Measurements from ENCODE around the gene DPM2. TPM values are rescaled to one million over a fixed set of nuclear protein-coding genes. Genes with fewer than 3 reads are reported as not detected.

The DPM2 gene
- total RNA-seq, 1 experiment from 2014 or later = 23.3 TPM

DNA sequence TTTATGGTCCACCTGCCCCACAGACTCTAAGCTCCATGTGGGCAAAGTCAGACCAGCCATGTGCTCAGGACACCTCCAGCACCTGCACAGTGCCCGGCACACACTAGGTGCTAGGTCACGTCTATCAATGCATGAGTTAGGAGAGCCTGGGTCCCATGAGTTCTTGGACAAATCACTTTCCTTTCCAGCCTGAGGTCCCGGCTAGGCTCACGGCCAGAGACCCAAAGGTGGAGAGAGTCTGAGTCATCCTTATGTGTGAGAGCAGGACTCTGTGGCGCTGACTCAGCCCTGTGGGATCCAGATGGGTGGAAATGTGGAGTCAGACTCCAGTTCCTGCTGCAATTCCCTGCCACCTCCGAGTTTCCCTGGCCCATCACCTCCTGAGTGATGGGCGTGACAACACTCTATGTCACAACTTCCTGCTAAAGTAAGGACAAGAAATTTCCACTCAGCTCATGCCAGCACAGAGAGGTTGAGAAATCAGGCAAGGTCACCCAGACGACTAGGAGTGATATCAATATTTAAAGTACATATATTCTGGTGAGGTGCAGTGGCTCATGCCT, 18.3 kb downstream of the DPM2 start:
- Histone ChIP-seq H3K4me3 (no peak overlapping the region), H3K27me3 (no peaks in the 10 kb centered on the region), H3K9me3 (no peaks in the 10 kb centered on the region), H3K36me3 (no peaks in the 10 kb centered on the region)
- peak; percentile 99 for DNase-seq

DNA sequence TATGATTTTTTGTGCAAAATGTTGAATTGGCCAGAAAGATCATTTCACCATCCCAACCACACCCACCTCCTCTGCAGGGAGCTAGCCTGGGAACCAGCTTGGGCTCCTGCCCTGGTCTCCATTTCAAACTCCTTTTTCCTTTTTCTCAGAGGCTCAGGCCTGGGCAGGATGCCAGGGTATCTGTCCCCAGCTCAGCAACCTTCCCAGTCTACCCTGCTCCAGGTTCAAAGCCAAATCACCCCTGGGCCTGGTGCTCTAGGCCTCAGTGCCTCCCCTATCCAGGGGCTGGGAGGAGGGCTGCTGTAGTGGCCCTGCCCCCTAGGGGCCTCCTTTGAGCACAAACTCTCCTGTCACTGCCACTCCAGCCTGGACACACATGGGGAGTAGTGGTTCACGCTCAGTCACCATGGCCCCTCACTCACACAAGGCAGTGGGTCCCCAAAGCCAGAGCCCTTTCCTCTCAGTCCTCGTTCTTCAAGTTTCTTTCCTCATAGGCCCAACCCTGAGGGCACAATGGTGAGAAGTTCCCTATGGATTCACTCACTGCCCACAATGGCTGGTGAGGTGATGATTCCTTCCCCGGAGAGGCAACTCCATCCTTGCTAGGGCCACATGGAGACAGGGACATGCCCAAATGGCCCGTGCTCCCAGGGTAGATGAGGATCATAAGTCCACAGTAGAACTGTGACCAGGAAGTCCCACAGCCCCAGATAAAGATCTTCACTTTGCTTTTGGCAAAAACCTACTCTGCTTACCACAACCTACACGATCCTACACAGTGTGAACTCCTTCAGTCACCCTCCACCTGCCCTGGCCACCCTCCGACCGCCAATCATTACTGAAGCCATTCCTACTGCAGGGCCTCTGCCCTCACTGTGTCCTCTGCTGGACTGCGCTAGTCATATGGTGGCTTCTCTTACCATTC, 19.2 kb downstream of the DPM2 start:
- DNase-seq = peak; percentile 77
- H3K36me3 ChIP-seq = 0 out of 2 replicates have a peak, but pooled peaks cover 3% of the 10 kb centered on the region
- H3K9me3 ChIP-seq = no peaks in the 10 kb centered on the region
- H3K4me3 ChIP-seq = no peak overlapping the region
- H3K27me3 ChIP-seq = no peaks in the 10 kb centered on the region

DNA sequence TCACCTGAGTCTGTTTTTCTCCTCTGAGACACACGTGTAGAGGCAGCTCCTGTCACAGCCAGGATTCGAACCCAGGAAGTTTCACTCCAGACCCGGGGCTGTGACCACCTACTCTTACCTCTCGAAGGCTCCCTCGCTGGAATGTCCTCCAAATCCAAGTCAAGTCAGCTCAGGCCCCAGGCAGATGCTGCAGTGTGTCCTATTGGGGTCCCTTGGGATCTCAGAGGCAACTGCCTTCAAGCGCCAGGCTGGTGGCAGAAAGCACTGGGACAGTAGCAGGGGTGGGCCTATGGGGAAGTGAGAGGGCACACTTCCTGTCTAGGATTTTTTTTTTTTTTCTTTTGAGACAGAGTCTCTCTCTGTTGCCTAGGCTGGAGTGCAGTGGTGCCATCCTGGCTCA, 20.1 kb downstream of the DPM2 start:
- H3K9me3 ChIP-seq = no peaks in the 10 kb centered on the region
- peaks cover 7% of the 10 kb centered on the region; the same call in 1 of the 2 replicates for H3K36me3 ChIP-seq
- H3K4me3 ChIP-seq = no peak overlapping the region
- DNase-seq = no peak
- no peaks in the 10 kb centered on the region for H3K27me3 ChIP-seq

DNA sequence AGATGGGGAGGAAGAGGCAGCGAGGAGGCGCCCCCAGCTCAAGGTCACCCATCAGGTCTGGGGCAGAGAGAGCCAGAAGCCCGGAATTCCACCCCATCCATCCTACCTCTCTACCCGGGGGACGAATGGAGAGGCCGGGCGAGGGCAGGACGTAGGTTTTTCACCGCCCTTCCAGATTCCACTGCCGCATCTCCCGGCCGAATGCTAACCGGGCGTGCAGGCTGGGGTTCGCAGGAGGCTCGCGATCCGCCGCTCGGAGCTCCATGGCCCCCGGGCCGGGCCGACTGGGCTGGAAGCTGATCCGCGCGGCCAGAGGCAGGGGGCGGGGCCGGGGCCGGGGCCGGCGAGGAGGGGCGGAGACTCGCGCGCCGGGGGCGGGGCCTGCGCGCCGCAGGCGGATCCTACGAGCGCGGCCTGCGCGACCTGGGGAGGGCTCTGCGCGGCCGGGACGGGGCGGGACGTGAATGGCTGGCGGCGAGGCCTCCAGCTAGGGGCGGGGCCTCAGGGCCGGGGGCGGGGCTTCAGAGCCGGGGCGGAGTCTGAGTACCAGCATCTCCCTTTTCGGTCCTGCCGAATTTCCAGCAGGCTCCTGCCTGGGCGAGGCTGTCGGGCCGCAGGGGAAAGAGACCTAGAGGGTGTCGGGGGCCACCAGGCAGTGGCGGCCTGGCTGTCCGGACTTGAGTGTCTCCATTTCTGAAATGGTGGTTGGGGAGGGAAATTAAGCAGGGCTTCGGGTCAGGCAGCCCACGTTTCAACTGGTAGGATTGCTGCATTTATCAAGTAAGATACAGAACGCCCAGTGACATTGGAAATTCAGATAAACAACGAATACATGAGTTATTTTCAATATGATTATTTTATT, 20.7 kb downstream of the DPM2 start, which contains the start of gene ST6GALNAC4:
ST6GALNAC4 (minus strand) TSS at position 322 of the 862 bp plus-strand sequence. CDS start 622 bp downstream, outside the sequence.
- Histone ChIP-seq H3K36me3 (peaks cover 7% of the 10 kb centered on the region), H3K4me3 (peak within 1 kb of the TSS; percentile 75), H3K27me3 (no peaks in the 10 kb centered on the region), H3K9me3 (no peaks in the 10 kb centered on the region)
- peak; percentile 89 for DNase-seq

DNA sequence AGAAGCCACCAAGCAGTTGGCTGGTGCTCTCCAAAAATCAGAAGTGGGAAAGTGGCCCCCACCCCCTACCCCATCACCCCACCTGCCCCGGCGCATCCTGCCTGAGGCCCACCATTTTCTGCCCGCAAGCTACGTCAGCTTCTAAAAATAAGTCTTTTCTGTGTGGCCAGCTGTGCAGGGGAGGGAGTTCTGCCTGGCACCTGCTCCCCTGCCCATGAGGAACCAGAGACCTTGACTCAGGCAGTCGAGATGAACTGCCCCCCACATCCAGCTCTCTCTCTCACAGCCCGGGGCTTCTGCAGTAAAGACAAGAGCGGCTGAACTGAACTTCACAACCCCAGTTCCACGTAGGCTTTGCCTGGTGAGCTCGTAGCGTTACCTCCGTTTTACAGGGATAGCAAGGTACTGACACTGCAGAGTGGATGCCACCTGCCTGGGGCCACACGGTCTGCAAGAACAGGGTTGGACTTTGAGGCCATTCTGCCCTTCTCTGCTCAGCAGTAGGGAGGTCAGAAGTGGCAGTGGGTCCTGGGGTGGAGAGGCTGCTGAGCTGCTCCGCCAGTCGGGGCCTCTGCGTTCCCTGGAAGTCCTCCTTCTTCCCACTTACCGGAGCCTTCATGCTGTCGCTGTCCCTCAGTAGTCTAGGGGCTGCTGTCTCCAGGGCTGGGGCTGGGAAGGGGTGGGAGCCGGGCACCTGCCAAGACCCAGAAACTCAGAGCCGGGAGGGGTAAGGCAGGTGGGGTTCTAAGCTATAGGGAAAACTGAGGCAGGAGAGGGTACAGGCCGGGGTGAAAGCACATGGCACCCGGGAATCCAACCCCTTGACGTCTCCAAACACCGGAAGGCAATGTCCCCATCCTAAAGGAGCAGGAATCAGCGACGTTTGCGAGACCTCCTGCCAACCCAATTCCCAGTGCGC, 21.6 kb downstream of the DPM2 start:
- no peak for DNase-seq
- no peaks in the 10 kb centered on the region for H3K27me3 ChIP-seq
- peaks cover 7% of the 10 kb centered on the region for H3K36me3 ChIP-seq
- H3K4me3 ChIP-seq = peak overlapping the region; percentile 75
- H3K9me3 ChIP-seq = no peaks in the 10 kb centered on the region

DNA sequence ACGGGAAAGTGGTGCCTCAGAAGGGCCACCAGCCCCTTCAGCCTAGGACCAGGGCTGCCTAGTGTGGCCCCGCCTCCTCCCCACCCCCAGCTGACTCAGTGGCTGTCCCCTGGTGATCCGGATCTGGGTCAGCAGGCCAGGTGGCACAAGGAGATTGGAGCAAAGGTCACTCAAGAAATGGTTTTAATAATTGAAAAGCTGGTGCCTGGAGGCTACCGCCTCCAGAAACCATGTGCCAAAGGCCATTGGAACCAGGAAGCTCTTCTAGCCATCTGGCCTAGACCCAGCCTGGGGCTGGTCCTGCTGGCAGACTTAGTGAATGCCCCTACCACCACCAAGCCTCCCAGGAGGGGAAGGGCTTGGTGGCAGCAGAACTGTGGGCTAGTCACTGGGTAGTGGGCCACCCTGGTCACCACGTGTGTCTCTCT, 22.3 kb downstream of the DPM2 start:
- no peaks in the 10 kb centered on the region for H3K9me3 ChIP-seq
- no peak overlapping the region for H3K4me3 ChIP-seq
- no peaks in the 10 kb centered on the region for H3K27me3 ChIP-seq
- peak; percentile 33 for DNase-seq
- peaks cover 10% of the 10 kb centered on the region for H3K36me3 ChIP-seq

DNA sequence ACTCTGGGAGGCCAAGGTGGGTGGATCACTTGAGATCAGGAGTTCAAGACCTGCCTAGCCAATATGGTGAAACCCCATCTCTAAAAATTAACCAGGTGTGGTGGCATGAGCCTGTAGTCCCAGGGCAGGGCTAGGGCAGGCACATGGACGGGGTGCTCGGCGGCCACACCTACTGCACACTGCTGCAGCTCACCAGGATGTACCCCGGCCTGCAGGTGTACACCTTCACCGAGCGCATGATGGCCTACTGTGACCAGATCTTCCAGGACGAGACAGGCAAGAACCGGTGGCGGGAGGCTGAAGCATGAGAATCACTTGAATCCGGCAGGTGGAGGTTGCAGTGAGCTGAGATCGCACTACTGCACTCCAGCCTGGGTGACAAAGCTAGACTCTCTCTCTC, 24.0 kb downstream of the DPM2 start:
- no peak for DNase-seq
- peaks cover 13% of the 10 kb centered on the region for H3K36me3 ChIP-seq
- H3K4me3 ChIP-seq = no peak overlapping the region
- no peaks in the 10 kb centered on the region for H3K9me3 ChIP-seq
- no peaks in the 10 kb centered on the region for H3K27me3 ChIP-seq

DNA sequence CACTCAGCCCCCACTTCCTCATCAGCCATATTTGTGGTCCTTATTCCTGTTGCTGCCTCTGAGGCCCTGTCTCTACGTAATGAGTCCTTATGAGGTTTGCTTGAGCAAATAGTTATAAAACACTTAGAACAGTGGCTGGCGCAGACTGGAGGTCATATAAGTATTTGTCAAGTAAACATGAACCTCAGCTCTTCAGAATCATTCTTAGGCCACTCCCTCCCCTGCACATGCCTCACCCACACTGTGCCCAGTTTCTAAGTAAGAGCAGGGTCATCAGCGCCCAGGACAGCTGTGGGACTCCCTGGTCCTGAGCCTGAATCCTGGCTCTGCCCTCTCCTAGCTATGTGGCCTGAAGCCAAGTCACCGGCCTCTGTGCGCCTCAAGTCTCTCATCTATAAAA, 24.8 kb downstream of the DPM2 start:
- no peaks in the 10 kb centered on the region for H3K9me3 ChIP-seq

DNA sequence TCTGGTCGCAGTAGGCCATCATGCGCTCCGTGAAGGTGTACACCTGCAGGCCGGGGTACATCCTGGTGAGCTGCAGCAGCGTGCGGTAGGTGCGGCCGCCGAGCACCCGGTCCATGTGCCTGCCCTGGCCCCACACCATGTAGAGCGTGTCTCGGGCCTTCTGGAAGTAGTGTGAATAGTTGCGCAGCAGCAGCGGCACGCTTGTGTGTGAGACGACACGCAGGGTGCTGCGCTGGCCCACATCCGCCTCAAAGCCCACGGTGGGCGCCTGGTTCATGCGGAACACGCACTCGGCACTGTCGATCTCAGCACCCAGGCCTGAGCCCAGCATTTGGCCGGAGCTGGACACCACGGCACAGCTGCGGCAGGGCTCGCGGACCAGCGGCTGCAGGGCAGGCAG, 25.4 kb downstream of the DPM2 start:
- Histone ChIP-seq H3K36me3 (peaks cover 13% of the 10 kb centered on the region), H3K4me3 (no peak overlapping the region), H3K27me3 (no peaks in the 10 kb centered on the region), H3K9me3 (no peaks in the 10 kb centered on the region)
- DNase-seq = no peak

More for the DNA sequence above, 24.8 kb downstream of the DPM2 start:
- DNase-seq = no peak
- no peak overlapping the region for H3K4me3 ChIP-seq
- H3K27me3 ChIP-seq = no peaks in the 10 kb centered on the region
- H3K36me3 ChIP-seq = peaks cover 13% of the 10 kb centered on the region

DNA sequence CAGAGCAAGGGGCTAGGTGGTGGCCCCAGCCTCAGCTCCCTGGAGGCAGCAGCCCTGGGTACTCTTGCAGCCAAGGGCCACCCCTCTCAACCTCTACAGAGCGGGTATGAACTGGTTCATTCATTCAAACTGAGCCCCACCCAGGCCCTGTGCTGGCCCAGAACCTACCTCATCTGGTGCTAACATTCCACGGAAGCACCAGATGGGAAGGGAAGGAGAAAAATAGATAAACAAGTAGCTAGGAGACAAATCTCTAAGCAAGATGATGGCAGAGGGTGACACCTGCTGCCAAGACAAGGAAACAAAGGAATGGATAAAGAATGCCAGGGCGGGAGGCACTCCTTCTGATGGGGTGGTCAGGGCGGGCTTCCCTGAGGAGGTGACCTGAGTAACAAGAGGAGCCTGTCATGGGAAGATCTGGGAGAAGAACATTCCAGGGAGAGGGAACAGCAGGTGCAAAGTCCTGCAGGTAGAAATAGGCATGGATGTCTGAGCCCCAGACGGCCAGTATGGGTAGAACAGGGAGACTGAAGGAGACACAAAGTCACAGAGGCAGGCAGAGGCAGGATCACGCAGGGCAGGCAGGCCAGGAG, 26.9 kb downstream of the DPM2 start:
- Histone ChIP-seq H3K9me3 (no peaks in the 10 kb centered on the region), H3K4me3 (no peak overlapping the region), H3K27me3 (no peaks in the 10 kb centered on the region), H3K36me3 (peaks cover 13% of the 10 kb centered on the region)
- DNase-seq = peak; percentile 36

DNA sequence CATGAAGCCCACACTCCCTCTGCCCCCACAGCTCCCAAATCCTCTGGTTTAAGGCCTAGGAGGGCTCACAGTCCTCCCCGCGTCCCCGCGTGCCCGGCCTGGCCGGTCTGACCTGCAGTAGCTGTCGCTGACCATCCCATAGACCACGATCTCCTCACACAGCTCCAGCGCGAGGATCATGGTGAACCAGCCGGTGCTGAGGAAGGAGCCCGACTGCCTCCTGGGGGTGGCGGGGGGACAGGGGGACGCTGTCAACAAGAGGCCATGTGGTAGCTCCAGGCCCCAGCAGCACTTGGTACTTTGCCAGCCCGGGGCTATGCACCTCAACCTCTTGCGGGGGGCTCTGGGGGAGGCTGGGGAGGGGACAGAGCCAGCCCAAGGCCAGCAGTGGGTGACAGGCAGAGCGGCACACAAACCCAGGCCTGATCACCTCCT, 27.8 kb downstream of the DPM2 start:
- DNase-seq = no peak
- no peaks in the 10 kb centered on the region for H3K9me3 ChIP-seq

DNA sequence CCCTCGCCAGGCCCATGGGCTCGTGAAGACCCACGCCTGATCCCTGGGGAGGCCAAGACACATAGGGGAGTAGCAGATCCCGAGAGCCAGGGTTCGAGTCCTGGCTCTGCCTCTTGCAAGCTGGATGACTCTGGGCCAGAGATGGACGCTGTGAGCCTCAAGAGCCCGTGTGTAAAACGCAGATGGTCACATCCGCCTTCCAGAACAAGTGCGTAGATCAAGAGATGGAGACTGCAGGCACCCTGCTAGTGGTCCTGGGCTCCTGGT, 29.1 kb downstream of the DPM2 start:
- DNase-seq = no peak
- H3K9me3 ChIP-seq = no peaks in the 10 kb centered on the region
- H3K27me3 ChIP-seq = no peaks in the 10 kb centered on the region
- peaks cover 11% of the 10 kb centered on the region for H3K36me3 ChIP-seq
- H3K4me3 ChIP-seq = no peak overlapping the region

More for the DNA sequence above, 27.8 kb downstream of the DPM2 start:
- no peak overlapping the region for H3K4me3 ChIP-seq
- no peaks in the 10 kb centered on the region for H3K27me3 ChIP-seq
- peaks cover 13% of the 10 kb centered on the region for H3K36me3 ChIP-seq

DNA sequence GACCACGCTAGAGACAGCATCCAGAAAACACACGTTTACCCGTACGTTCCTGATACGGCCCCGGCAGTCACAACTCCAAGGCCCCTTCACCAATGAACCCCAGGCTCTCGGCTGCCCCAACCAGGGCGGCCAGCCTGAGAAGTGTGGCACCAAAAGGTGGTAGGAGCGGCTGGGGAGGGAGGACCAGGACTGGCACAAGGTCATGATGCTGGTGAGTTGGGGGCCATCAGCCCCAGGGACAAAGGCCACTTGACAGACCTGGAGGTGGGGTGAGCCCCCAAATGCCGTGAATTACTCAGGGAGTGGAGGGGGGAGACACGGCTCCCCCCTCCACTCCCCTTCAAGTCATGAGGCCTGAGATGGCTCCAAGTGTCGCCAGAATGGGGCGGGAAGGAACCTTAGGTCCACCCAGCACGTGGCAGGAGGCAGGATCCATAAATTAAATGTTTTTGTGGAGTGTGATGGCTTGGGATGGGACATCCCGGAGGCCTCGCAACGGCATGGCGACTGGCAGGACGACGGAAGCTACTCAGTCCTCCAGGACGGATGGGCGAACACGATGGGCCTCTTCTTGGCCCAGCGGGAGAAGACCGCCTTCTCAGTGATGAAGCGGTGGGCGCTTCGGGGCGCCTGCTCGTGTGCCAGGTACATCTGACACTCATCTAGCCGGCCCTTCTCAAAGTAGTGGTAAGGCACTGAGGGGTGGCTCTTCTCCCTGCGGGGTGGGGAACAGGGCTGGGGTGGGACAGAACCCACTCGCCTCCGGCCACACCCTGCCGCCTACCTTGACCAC, 29.6 kb downstream of the DPM2 start:
- no peak for DNase-seq
- H3K36me3 ChIP-seq = peaks cover 8% of the 10 kb centered on the region
- no peaks in the 10 kb centered on the region for H3K9me3 ChIP-seq
- H3K4me3 ChIP-seq = no peak overlapping the region
- no peaks in the 10 kb centered on the region for H3K27me3 ChIP-seq

DNA sequence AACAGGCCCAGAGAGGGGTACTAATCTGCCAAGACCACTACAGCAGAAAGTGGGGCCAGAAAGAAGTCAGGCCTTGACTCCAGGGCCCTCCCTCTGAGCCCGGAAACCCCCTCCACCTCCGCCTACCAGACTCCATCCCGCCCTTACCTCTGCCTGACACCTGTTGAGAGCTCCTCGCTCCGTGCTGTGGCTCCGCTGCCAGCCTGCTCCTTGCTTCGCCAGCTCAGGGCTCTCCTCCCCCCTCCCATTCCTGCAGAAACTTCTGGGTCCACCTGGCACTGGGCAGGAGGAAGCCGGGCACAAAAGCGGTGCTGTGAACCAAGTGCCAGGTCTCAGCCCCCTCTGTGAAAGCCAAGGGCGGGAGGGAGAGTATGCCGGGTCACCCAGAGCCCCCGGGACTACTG, 31.9 kb downstream of the DPM2 start:
- Histone ChIP-seq H3K4me3 (no peak overlapping the region), H3K9me3 (no peaks in the 10 kb centered on the region), H3K36me3 (peaks cover 5% of the 10 kb centered on the region), H3K27me3 (no peaks in the 10 kb centered on the region)
- no peak for DNase-seq

Data from MG63 (cell line).